CD14-positive monocyte (primary cell): ENCODE data around the gene TNNI2. TPM values are rescaled to one million over a fixed set of nuclear protein-coding genes. Genes with fewer than 3 reads are reported as not detected.

Experiments used
- DNase-seq, 3 donors: peaks; one replicate each; pipeline ENCODE4 v3.0.0-alpha.2; 2011 to 2022
- H2AFZ ChIP-seq: 2 replicates; pipeline ENCODE4 v1.6.0; 2012; ENCODE audit warnings: mild to moderate bottlenecking, low read depth, low read length, inconsistent platforms; ENCODE audit not compliant: insufficient read depth, poor library complexity, severe bottlenecking
- H3K27ac ChIP-seq, 2 donors: 1 replicate in 1 of 2; 2 replicates in 1 of 2; pipeline ENCODE4 v1.5.1; 2012 to 2013; ENCODE audit warnings: low read length in 2 of 2, control low read depth in 1 of 2, inconsistent platforms in 1 of 2, low read depth in 1 of 2, mild to moderate bottlenecking in 1 of 2
- H3K27me3 ChIP-seq, 2 donors: one replicate each; pipeline versions ENCODE4 v1.6.0 to v1.6.1; 2011 to 2013; ENCODE audit warnings: low read length in 2 of 2; ENCODE audit not compliant: control insufficient read depth in 2 of 2, insufficient read depth in 2 of 2
- H3K36me3 ChIP-seq, 2 donors: replicated peaks in 1 of 2; 1 replicate in 1 of 2; 2 replicates in 1 of 2; pipeline versions ENCODE4 v1.5.1 to v1.6.1; 2012 to 2013; ENCODE audit warnings: low read length in 2 of 2, control low read depth in 1 of 2, inconsistent platforms in 1 of 2, mild to moderate bottlenecking in 1 of 2; ENCODE audit not compliant: insufficient read depth in 2 of 2, control insufficient read depth in 1 of 2
- H3K4me1 ChIP-seq, 2 donors: 1 replicate in 1 of 2; 2 replicates in 1 of 2; pipeline versions ENCODE4 v1.5.1 to v1.6.1; 2012 to 2013; ENCODE audit warnings: low read length in 2 of 2, control low read depth in 1 of 2, inconsistent platforms in 1 of 2, mild to moderate bottlenecking in 1 of 2, moderate library complexity in 1 of 2; ENCODE audit not compliant: insufficient read depth in 2 of 2, control insufficient read depth in 1 of 2
- H3K4me2 ChIP-seq: replicated peaks from 2 replicates; pipeline ENCODE3; 2012; ENCODE audit warnings: low read length, moderate library complexity, mild to moderate bottlenecking; ENCODE audit not compliant: poor library complexity, severe bottlenecking; ENCODE audit errors: extremely low read depth
- H3K4me3 ChIP-seq, 3 experiments: fragments of 200-600 bp in 1 of 3; sonication (generic) in 1 of 3; replicated peaks in 1 of 3; 1 replicate in 2 of 3; 2 replicates in 1 of 3; pipeline ENCODE4 v1.5.1; 2011 to 2013; ENCODE audit warnings: low read length in 3 of 3, mild to moderate bottlenecking in 3 of 3, control low read depth in 2 of 3, low read depth in 2 of 3, inconsistent platforms in 1 of 3, moderate library complexity in 1 of 3
- H3K79me2 ChIP-seq: 2 replicates; pipeline ENCODE4 v1.6.0; 2012; ENCODE audit warnings: mild to moderate bottlenecking, control low read depth, inconsistent platforms, low read length, moderate library complexity; ENCODE audit not compliant: insufficient read depth
- H3K9ac ChIP-seq: 2 replicates; pipeline ENCODE4 v1.6.0; 2017; ENCODE audit warnings: low read length, mild to moderate bottlenecking; ENCODE audit not compliant: insufficient read depth, poor library complexity, severe bottlenecking
- H3K9me3 ChIP-seq, 2 donors: replicated peaks in 1 of 2; 1 replicate in 1 of 2; 2 replicates in 1 of 2; pipeline versions ENCODE4 v1.5.1 to v1.6.1; 2012 to 2013; ENCODE audit warnings: low read length in 2 of 2, control low read depth in 1 of 2; ENCODE audit not compliant: control insufficient read depth in 1 of 2, insufficient read depth in 1 of 2
- H4K20me1 ChIP-seq: 2 replicates; pipeline ENCODE4 v1.6.0; 2012; ENCODE audit warnings: mild to moderate bottlenecking, low read length, control low read depth, moderate library complexity; ENCODE audit not compliant: insufficient read depth
- H3K27ac Mint-ChIP-seq, 7 donors: one replicate each; pipeline ENCODE4 v1.8.0; 2020; ENCODE audit warnings: mild to moderate bottlenecking in 7 of 7, mixed read lengths in 7 of 7, moderate library complexity in 6 of 7, inconsistent platforms in 2 of 7
- H3K27me3 Mint-ChIP-seq, 3 donors: one replicate each; pipeline ENCODE4 v1.8.0; 2021 to 2022; ENCODE audit warnings: low read depth in 3 of 3, mild to moderate bottlenecking in 3 of 3, mixed read lengths in 3 of 3, moderate library complexity in 3 of 3, inconsistent platforms in 1 of 3
- H3K36me3 Mint-ChIP-seq, 2 donors: one replicate each; pipeline ENCODE4 v1.8.0; 2020; ENCODE audit warnings: mixed read lengths in 2 of 2, inconsistent platforms in 1 of 2, mild to moderate bottlenecking in 1 of 2
- H3K4me1 Mint-ChIP-seq: one replicate; pipeline ENCODE4 v1.8.0; 2020; ENCODE audit warnings: mild to moderate bottlenecking, mixed read lengths
- H3K4me3 Mint-ChIP-seq, 2 donors: one replicate each; pipeline ENCODE4 v1.8.0; 2020; ENCODE audit warnings: mild to moderate bottlenecking in 2 of 2, mixed read lengths in 2 of 2, moderate library complexity in 1 of 2
- H3K9me3 Mint-ChIP-seq, 7 donors: one replicate each; pipeline ENCODE4 v1.8.0; 2020 to 2022; ENCODE audit warnings: mixed read lengths in 7 of 7, mild to moderate bottlenecking in 6 of 7, moderate library complexity in 6 of 7, inconsistent platforms in 2 of 7
- WGBS: methylation state at CpG from one replicate; pipeline ENCODE4 v1.1.5; 2013; ENCODE audit warnings: missing lambda C conversion rate; ENCODE audit not compliant: insufficient coverage; 5-methylcytosine and 5-hydroxymethylcytosine counted together
- intact Hi-C, 2 donors: fragments of 100-400 bp; cut with micrococcal nuclease; formaldehyde crosslinking; loops; one replicate each; pipeline versions ENCODE4 v1.15.0 to v1.15.1; 2023
- polyA plus RNA-seq, 3 donors: library from polyadenylated mRNA; depleted of rRNA in 1 of 3; unstranded in 2 of 3; stranded (reverse) in 1 of 3; fragments of 300-500 nt in 2 of 3; fragments of >200 nt in 1 of 3; fragmentation: Illumina TruSeq in 2 of 3; gene quantifications; 1 replicate in 2 of 3; 2 replicates in 1 of 3; pipeline ENCODE4 v1.2.3, GENCODE V29; 2012 to 2021
- TF ChIP-seq, protein P1 (sequence below): fragments of 200-600 bp; IDR thresholded peaks from one replicate; pipeline ENCODE4 v1.8.0; 2022; ENCODE audit warnings: antibody characterized with exemption, mild to moderate bottlenecking

TNNI2 gene
- polyA plus RNA-seq, 3 donors: 11.4 to 45.8 (median 11.7) TPM

DNA sequence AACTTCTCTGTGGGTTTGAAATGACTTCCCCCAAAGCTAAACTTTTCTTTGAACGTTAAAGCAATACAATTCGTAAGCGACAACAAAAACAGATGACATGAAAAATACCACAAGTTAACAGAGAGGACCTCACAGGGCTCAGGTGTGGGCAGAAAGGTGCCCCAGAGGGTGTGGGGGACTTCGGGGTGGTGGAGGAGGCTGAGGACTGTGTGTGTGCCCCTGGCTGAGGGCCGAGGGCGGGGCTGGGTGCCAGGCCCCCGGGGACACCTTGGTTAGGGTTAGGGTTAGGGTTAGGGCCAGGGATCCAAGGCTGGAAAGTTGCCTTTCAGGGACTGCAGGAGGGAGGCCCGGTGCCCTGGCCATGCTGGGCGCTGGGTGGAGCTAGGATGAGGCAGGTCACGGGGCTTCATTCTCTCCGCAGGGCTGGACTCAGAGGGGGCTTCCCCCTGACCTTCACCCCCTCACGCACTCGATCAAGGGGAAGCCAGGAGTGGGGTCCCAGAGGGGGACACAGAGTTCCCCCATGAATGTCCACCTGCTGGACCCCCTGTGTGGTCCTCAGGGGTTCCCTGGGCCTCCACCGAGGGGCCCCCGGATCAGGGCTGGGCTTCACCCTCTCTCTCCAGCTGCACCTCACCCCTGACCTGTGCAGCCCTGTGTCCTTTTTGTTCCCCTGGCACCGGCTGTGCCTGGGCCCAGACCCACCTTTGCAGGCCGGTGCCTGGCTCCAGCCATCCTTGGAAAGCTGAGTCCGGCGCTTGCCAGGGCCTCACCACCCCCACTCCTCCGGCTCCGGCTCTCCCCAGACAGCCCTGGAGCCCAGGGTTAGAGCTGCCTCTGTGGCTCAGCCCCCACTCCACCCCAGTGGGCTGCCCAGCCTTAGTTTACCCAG, 7.0 kb downstream of the TNNI2 start:
- Histone ChIP-seq H3K79me2 (no peaks in the 10 kb centered on the region), H3K9ac (no peak overlapping the region), H3K27ac (peak overlapping the region; percentile 93), H3K9me3 (no peaks in the 10 kb centered on the region), H2AFZ (no peak overlapping the region), H3K27me3 (no peaks in the 10 kb centered on the region), H3K4me2 (no peak overlapping the region), H3K4me3 (no peak overlapping the region), H3K4me1 (peaks cover 97 to 98% of the 10 kb centered on the region in 2 donors), H4K20me1 (no peaks in the 10 kb centered on the region), H3K36me3 (no peaks in the 10 kb centered on the region)
- Mint-ChIP-seq H3K4me1 (peaks cover 85% of the 10 kb centered on the region), H3K9me3 (no peaks in the 10 kb centered on the region), H3K27me3 (peaks cover 0 to 4% (median 1%) of the 10 kb centered on the region in 3 donors), H3K36me3 (peaks cover 14 to 18% of the 10 kb centered on the region in 2 donors), H3K27ac (peak overlapping the region; percentile 93 to 100 (median 99)), H3K4me3 (peak overlapping the region in 1 of 2 donors; percentile 92)
- 80% methylated on average over 16 of the region's 21 CpGs for WGBS
- DNase-seq: no peak
- TF ChIP-seq, protein P1, sequence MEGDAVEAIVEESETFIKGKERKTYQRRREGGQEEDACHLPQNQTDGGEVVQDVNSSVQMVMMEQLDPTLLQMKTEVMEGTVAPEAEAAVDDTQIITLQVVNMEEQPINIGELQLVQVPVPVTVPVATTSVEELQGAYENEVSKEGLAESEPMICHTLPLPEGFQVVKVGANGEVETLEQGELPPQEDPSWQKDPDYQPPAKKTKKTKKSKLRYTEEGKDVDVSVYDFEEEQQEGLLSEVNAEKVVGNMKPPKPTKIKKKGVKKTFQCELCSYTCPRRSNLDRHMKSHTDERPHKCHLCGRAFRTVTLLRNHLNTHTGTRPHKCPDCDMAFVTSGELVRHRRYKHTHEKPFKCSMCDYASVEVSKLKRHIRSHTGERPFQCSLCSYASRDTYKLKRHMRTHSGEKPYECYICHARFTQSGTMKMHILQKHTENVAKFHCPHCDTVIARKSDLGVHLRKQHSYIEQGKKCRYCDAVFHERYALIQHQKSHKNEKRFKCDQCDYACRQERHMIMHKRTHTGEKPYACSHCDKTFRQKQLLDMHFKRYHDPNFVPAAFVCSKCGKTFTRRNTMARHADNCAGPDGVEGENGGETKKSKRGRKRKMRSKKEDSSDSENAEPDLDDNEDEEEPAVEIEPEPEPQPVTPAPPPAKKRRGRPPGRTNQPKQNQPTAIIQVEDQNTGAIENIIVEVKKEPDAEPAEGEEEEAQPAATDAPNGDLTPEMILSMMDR: no peak
- intact Hi-C loops: loop anchor here in 1 of 2 donors (2.0 kb wide), 1 partner anchor 17 kb away; no protein-coding TSS in a partner anchor

DNA sequence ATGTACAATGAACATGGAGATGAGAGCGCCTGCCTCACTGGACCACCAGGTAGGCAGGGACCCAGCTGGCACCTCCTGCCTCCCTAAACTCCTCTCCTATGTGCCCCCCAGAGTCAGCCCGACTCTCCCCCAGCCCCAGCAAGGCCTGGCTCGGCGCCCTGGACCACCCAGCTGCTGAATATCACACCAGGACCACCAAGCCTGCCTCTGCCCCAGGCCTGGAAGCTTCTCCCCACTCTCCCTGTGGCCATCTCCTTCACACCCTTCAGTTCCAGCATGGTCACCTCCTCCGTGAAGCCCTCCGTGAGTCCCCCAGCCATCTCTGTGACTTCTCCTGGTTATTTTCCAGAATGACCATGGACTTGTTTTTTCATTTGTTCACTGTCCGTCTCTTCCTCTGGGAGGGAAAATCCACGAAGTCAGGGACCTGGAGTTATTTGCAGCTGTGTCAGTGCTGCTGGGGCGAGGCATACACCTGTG, 7.7 kb downstream of the TNNI2 start:
- Mint-ChIP-seq H3K27ac (peak overlapping the region in 6 of 7 donors; percentile 45 to 100 (median 76)), H3K27me3 (peaks cover 0 to 4% (median 1%) of the 10 kb centered on the region in 3 donors), H3K36me3 (peaks cover 9 to 12% of the 10 kb centered on the region in 2 donors), H3K4me1 (peaks cover 86% of the 10 kb centered on the region), H3K9me3 (no peaks in the 10 kb centered on the region), H3K4me3 (peak overlapping the region in 1 of 2 donors; percentile 10)
- Histone ChIP-seq H3K27ac (peak overlapping the region in 1 of 2 donors; percentile 93), H3K4me1 (peaks cover 97 to 98% of the 10 kb centered on the region in 2 donors), H3K4me3 (no peak overlapping the region), H3K9me3 (no peaks in the 10 kb centered on the region), H2AFZ (no peak overlapping the region), H3K9ac (no peak overlapping the region), H3K36me3 (no peaks in the 10 kb centered on the region), H3K27me3 (no peaks in the 10 kb centered on the region), H4K20me1 (no peaks in the 10 kb centered on the region), H3K79me2 (peaks cover 4% of the 10 kb centered on the region), H3K4me2 (no peak overlapping the region)
- 95% methylated on average over 9 of the region's 9 CpGs for WGBS
- TF ChIP-seq, protein P1: no peak
- intact Hi-C loops: no loop called here
- DNase-seq: no peak
